ENCODE measurements around the gene CALCOCO1.

DNA sequence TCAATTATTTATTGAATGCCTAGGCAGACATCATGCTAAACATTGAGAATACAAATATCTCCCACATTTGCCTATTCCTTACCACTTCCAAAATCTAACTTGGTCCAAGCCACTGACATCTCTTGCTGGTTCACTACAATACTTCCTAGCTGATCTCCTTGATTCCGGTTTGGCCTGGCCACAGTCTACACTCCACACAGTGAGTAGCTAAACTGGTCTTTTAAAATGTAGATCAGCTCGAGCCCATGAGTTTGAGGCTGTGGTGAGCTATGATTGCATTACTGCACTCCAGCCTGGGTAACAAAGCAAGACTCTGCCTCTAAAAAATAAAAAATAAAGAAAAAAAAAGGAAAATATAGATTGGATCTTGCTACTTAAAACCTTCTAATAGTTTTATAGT, 43.8 kb downstream of the CALCOCO1 start:
- TF ChIP-seq, protein P1, sequence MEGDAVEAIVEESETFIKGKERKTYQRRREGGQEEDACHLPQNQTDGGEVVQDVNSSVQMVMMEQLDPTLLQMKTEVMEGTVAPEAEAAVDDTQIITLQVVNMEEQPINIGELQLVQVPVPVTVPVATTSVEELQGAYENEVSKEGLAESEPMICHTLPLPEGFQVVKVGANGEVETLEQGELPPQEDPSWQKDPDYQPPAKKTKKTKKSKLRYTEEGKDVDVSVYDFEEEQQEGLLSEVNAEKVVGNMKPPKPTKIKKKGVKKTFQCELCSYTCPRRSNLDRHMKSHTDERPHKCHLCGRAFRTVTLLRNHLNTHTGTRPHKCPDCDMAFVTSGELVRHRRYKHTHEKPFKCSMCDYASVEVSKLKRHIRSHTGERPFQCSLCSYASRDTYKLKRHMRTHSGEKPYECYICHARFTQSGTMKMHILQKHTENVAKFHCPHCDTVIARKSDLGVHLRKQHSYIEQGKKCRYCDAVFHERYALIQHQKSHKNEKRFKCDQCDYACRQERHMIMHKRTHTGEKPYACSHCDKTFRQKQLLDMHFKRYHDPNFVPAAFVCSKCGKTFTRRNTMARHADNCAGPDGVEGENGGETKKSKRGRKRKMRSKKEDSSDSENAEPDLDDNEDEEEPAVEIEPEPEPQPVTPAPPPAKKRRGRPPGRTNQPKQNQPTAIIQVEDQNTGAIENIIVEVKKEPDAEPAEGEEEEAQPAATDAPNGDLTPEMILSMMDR (conservative IDR thresholded peaks at IDR 0.05) = no peak
- no peak for TF ChIP-seq EZH2 (IDR thresholded peaks at IDR 0.05; ENCODE audit: low read depth)

Data from PC-9 (cell line).